ENCODE results near the gene SHH. TPM values are rescaled to one million over a fixed set of nuclear protein-coding genes. Genes with fewer than 3 reads are reported as not detected.

SHH gene
- polyA plus RNA-seq, 4 donors, result 0.27 to 8.3 (median 1.3) TPM

GRCh38 chr7:155766966-155767916 is 45.0 kb downstream of the SHH start:
- Histone ChIP-seq H3K27me3 (ENCODE audit: control insufficient read depth in 3 of 3, insufficient read depth in 3 of 3, low read length in 3 of 3) (no peaks in the 10 kb centered on the region), H3K36me3 (ENCODE audit: control insufficient read depth in 3 of 3, insufficient read depth in 2 of 3, low read depth in 1 of 3, low read length in 3 of 3) (peaks cover 12 to 59% (median 14%) of the 10 kb centered on the region in 3 donors), H3K4me1 (ENCODE audit: control insufficient read depth in 3 of 3, insufficient read depth in 2 of 3, low read depth in 1 of 3, low read length in 2 of 3) (no peaks in the 10 kb centered on the region), H3K9me3 (ENCODE audit: control insufficient read depth in 2 of 2, insufficient read depth in 1 of 2, low read depth in 1 of 2, low read length in 1 of 2) (no peaks in the 10 kb centered on the region), H3K4me3 (ENCODE audit: low read depth in 1 of 3, low read length in 3 of 3) (no peak overlapping the region), H3K27ac (ENCODE audit: low read depth in 1 of 3, low read length in 2 of 3) (no peak overlapping the region)
- 88 to 90% (median 89%) methylated on average over 12 of the region's 12 CpGs for WGBS, 3 donors
- FAIRE-seq (no peak), DNase-seq (no peak)

GRCh38 chr7:155766386-155766785 is 45.9 kb downstream of the SHH start:
- Histone ChIP-seq H3K27ac (ENCODE audit: low read depth in 1 of 3, low read length in 2 of 3) (no peak overlapping the region), H3K9me3 (ENCODE audit: control insufficient read depth in 2 of 2, insufficient read depth in 1 of 2, low read depth in 1 of 2, low read length in 1 of 2) (no peaks in the 10 kb centered on the region), H3K36me3 (ENCODE audit: control insufficient read depth in 3 of 3, insufficient read depth in 2 of 3, low read depth in 1 of 3, low read length in 3 of 3) (peaks cover 9 to 58% (median 14%) of the 10 kb centered on the region in 3 donors), H3K27me3 (ENCODE audit: control insufficient read depth in 3 of 3, insufficient read depth in 3 of 3, low read length in 3 of 3) (no peaks in the 10 kb centered on the region), H3K4me1 (ENCODE audit: control insufficient read depth in 3 of 3, insufficient read depth in 2 of 3, low read depth in 1 of 3, low read length in 2 of 3) (no peaks in the 10 kb centered on the region), H3K4me3 (ENCODE audit: low read depth in 1 of 3, low read length in 3 of 3) (no peak overlapping the region)
- FAIRE-seq, result no peak
- WGBS, 3 donors, result 89 to 91% (median 89%) methylated on average over 12 of the region's 12 CpGs
- no peak for DNase-seq

- H3K27ac ChIP-seq (ENCODE audit: low read depth in 1 of 3, low read length in 2 of 3), result no peak overlapping the region
- FAIRE-seq (no peak), DNase-seq (no peak)
- WGBS, 3 donors, result 84 to 95% (median 86%) methylated on average over 8 of the region's 8 CpGs
- H3K36me3 ChIP-seq (ENCODE audit: control insufficient read depth in 3 of 3, insufficient read depth in 2 of 3, low read depth in 1 of 3, low read length in 3 of 3), result peaks cover 5 to 58% (median 10%) of the 10 kb centered on the region in 3 donors
- H3K4me3 ChIP-seq (ENCODE audit: low read depth in 1 of 3, low read length in 3 of 3), result no peak overlapping the region
- no peaks in the 10 kb centered on the region for H3K4me1 ChIP-seq (ENCODE audit: control insufficient read depth in 3 of 3, insufficient read depth in 2 of 3, low read depth in 1 of 3, low read length in 2 of 3)
- no peaks in the 10 kb centered on the region for H3K9me3 ChIP-seq (ENCODE audit: control insufficient read depth in 2 of 2, insufficient read depth in 1 of 2, low read depth in 1 of 2, low read length in 1 of 2)
- H3K27me3 ChIP-seq (ENCODE audit: control insufficient read depth in 3 of 3, insufficient read depth in 3 of 3, low read length in 3 of 3), result no peaks in the 10 kb centered on the region
Measured at GRCh38 chr7:155765458-155765857, 46.8 kb downstream of the SHH start.

GRCh38 chr7:155764438-155764793 is 47.8 kb downstream of the SHH start:
- DNase-seq (no peak), FAIRE-seq (no peak)
- WGBS, 3 donors, result 75 to 98% (median 79%) methylated on average over 7 of the region's 7 CpGs
- peaks cover 4 to 48% (median 8%) of the 10 kb centered on the region in 3 donors for H3K36me3 ChIP-seq (ENCODE audit: control insufficient read depth in 3 of 3, insufficient read depth in 2 of 3, low read depth in 1 of 3, low read length in 3 of 3)
- H3K27ac ChIP-seq (ENCODE audit: low read depth in 1 of 3, low read length in 2 of 3), result peak overlapping the region in 2 of 3 donors; percentile 4 to 65
- no peaks in the 10 kb centered on the region for H3K9me3 ChIP-seq (ENCODE audit: control insufficient read depth in 2 of 2, insufficient read depth in 1 of 2, low read depth in 1 of 2, low read length in 1 of 2)
- peaks cover 2 to 4% (median 3%) of the 10 kb centered on the region in 3 donors for H3K4me1 ChIP-seq (ENCODE audit: control insufficient read depth in 3 of 3, insufficient read depth in 2 of 3, low read depth in 1 of 3, low read length in 2 of 3)
- no peak overlapping the region for H3K4me3 ChIP-seq (ENCODE audit: low read depth in 1 of 3, low read length in 3 of 3)
- H3K27me3 ChIP-seq (ENCODE audit: control insufficient read depth in 3 of 3, insufficient read depth in 3 of 3, low read length in 3 of 3), result no peaks in the 10 kb centered on the region

GRCh38 chr7:155763691-155764437 is 48.4 kb downstream of the SHH start:
- peak overlapping the region in 2 of 3 donors; percentile 4 to 65 for H3K27ac ChIP-seq (ENCODE audit: low read depth in 1 of 3, low read length in 2 of 3)
- FAIRE-seq (no peak), DNase-seq (no peak)
- H3K27me3 ChIP-seq (ENCODE audit: control insufficient read depth in 3 of 3, insufficient read depth in 3 of 3, low read length in 3 of 3), result no peaks in the 10 kb centered on the region
- H3K4me1 ChIP-seq (ENCODE audit: control insufficient read depth in 3 of 3, insufficient read depth in 2 of 3, low read depth in 1 of 3, low read length in 2 of 3), result peaks cover 2 to 4% (median 3%) of the 10 kb centered on the region in 3 donors
- peaks cover 4 to 45% (median 8%) of the 10 kb centered on the region in 3 donors for H3K36me3 ChIP-seq (ENCODE audit: control insufficient read depth in 3 of 3, insufficient read depth in 2 of 3, low read depth in 1 of 3, low read length in 3 of 3)
- H3K4me3 ChIP-seq (ENCODE audit: low read depth in 1 of 3, low read length in 3 of 3), result no peak overlapping the region
- 59 to 81% (median 73%) methylated on average over 27 of the region's 27 CpGs for WGBS, 3 donors
- no peaks in the 10 kb centered on the region for H3K9me3 ChIP-seq (ENCODE audit: control insufficient read depth in 2 of 2, insufficient read depth in 1 of 2, low read depth in 1 of 2, low read length in 1 of 2)

GRCh38 chr7:155763122-155763521 is 49.1 kb downstream of the SHH start:
- DNase-seq (no peak), FAIRE-seq (no peak)
- Histone ChIP-seq H3K4me3 (ENCODE audit: low read depth in 1 of 3, low read length in 3 of 3) (no peak overlapping the region), H3K27me3 (ENCODE audit: control insufficient read depth in 3 of 3, insufficient read depth in 3 of 3, low read length in 3 of 3) (no peaks in the 10 kb centered on the region), H3K27ac (ENCODE audit: low read depth in 1 of 3, low read length in 2 of 3) (no peak overlapping the region), H3K36me3 (ENCODE audit: control insufficient read depth in 3 of 3, insufficient read depth in 2 of 3, low read depth in 1 of 3, low read length in 3 of 3) (peaks cover 4 to 52% (median 8%) of the 10 kb centered on the region in 3 donors), H3K9me3 (ENCODE audit: control insufficient read depth in 2 of 2, insufficient read depth in 1 of 2, low read depth in 1 of 2, low read length in 1 of 2) (no peaks in the 10 kb centered on the region), H3K4me1 (ENCODE audit: control insufficient read depth in 3 of 3, insufficient read depth in 2 of 3, low read depth in 1 of 3, low read length in 2 of 3) (peaks cover 2 to 4% (median 3%) of the 10 kb centered on the region in 3 donors)
- WGBS, 3 donors, result 89 to 95% (median 94%) methylated on average over 10 of the region's 10 CpGs

- Histone ChIP-seq H3K4me1 (ENCODE audit: control insufficient read depth in 3 of 3, insufficient read depth in 2 of 3, low read depth in 1 of 3, low read length in 2 of 3) (peaks cover 2 to 4% (median 3%) of the 10 kb centered on the region in 3 donors), H3K27me3 (ENCODE audit: control insufficient read depth in 3 of 3, insufficient read depth in 3 of 3, low read length in 3 of 3) (no peaks in the 10 kb centered on the region), H3K9me3 (ENCODE audit: control insufficient read depth in 2 of 2, insufficient read depth in 1 of 2, low read depth in 1 of 2, low read length in 1 of 2) (no peaks in the 10 kb centered on the region), H3K4me3 (ENCODE audit: low read depth in 1 of 3, low read length in 3 of 3) (no peak overlapping the region), H3K27ac (ENCODE audit: low read depth in 1 of 3, low read length in 2 of 3) (no peak overlapping the region), H3K36me3 (ENCODE audit: control insufficient read depth in 3 of 3, insufficient read depth in 2 of 3, low read depth in 1 of 3, low read length in 3 of 3) (peaks cover 4 to 52% (median 8%) of the 10 kb centered on the region in 3 donors)
- no peak for FAIRE-seq
- DNase-seq, result no peak
- 74 to 88% (median 87%) methylated on average over 10 of the region's 10 CpGs for WGBS, 3 donors
Measured at GRCh38 chr7:155762655-155763054, 49.6 kb downstream of the SHH start.

GRCh38 chr7:155762036-155762435 is 50.2 kb downstream of the SHH start:
- Histone ChIP-seq H3K4me3 (ENCODE audit: low read depth in 1 of 3, low read length in 3 of 3) (no peak overlapping the region), H3K36me3 (ENCODE audit: control insufficient read depth in 3 of 3, insufficient read depth in 2 of 3, low read depth in 1 of 3, low read length in 3 of 3) (peaks cover 4 to 51% (median 8%) of the 10 kb centered on the region in 3 donors), H3K4me1 (ENCODE audit: control insufficient read depth in 3 of 3, insufficient read depth in 2 of 3, low read depth in 1 of 3, low read length in 2 of 3) (peaks cover 2 to 4% (median 3%) of the 10 kb centered on the region in 3 donors), H3K9me3 (ENCODE audit: control insufficient read depth in 2 of 2, insufficient read depth in 1 of 2, low read depth in 1 of 2, low read length in 1 of 2) (no peaks in the 10 kb centered on the region), H3K27me3 (ENCODE audit: control insufficient read depth in 3 of 3, insufficient read depth in 3 of 3, low read length in 3 of 3) (no peaks in the 10 kb centered on the region), H3K27ac (ENCODE audit: low read depth in 1 of 3, low read length in 2 of 3) (no peak overlapping the region)
- FAIRE-seq (no peak), DNase-seq (no peak)
- WGBS, 3 donors, result 92 to 97% (median 96%) methylated on average over 4 of the region's 4 CpGs
